Heart left ventricle (tissue), 13 donors: ENCODE measurements around the gene DDRGK1.

Source experiments
- CTCF ChIP-seq, 12 donors: fragments of 200-600 bp; sonication (generic) in 4 of 12; IDR thresholded peaks; one replicate each; pipeline versions ENCODE4 v1.5.0 to v1.8.0; 2018 to 2022; ENCODE audit warnings: antibody characterized with exemption in 12 of 12, mild to moderate bottlenecking in 5 of 12
- POLR2A ChIP-seq, 2 donors: fragments of 450-650 bp; IDR thresholded peaks; one replicate each; pipeline ENCODE4 v1.6.1; 2017; ENCODE audit warnings: antibody characterized with exemption in 2 of 2, mild to moderate bottlenecking in 2 of 2, moderate library complexity in 2 of 2
- donor health status: ischemic (EF 13 %, LVEDD 7.1; RV severe dilation, severe dysfunction).
- donor health status: DM: no; HTN: yes; CAD: no.
- donor health status: DM: no; HTN: no; CAD: no.
- donor health status: ischemic (EF 25% LVEDD 6.9; RV normal size, moderate dysfunction).
- donor health status: ischemic (EF 25% LVEDD 5.7; RV mildly dilated, moderate dysfunction).
- donor health status: ischemic (EF 35%, LVEDD 5.7; RV mildly dilated, moderate dysfunction).
- donor health status: nonischemic (EF 11% LVEDD 7.7; RV severe dilation, severe dysfunction).
- donor health status: DM: yes; HTN: yes; CAD: no.
- donor health status: PGD.
- donor health status: ischemic (EF 29% LVEDD 5.4; RV normal size, mild dysfunction).
- donor health status: nonischemic (EF 23%, LVEDD 6.1; RV moderate dilation, normal function).

GRCh38 chr20:3248993-3249347, 44.5 kb upstream of the DDRGK1 start:
- TF ChIP-seq CTCF (IDR thresholded peaks at IDR 0.05): no peak
- no peak for TF ChIP-seq POLR2A (IDR thresholded peaks at IDR 0.05)
